Sigmoid colon (tissue), 7 donors: ENCODE measurements around the gene RIMKLB. TPM values are rescaled to one million over a fixed set of nuclear protein-coding genes. Genes with fewer than 3 reads are reported as not detected.

ENCODE experiments used
- DNase-seq: peaks from one replicate; pipeline ENCODE4 v3.0.0-alpha.2; 2019
- H3K27ac ChIP-seq, 4 donors: fragments of 200-600 bp; sonication (generic); one replicate each; pipeline ENCODE4 v1.5.1; 2016 to 2019; ENCODE audit warnings: mild to moderate bottlenecking in 1 of 4
- H3K27me3 ChIP-seq, 3 donors: fragments of 200-600 bp; sonication (generic); one replicate each; pipeline ENCODE4 v1.5.1; 2019; ENCODE audit warnings: mild to moderate bottlenecking in 1 of 3
- H3K36me3 ChIP-seq, 4 donors: fragments of 200-600 bp; sonication (generic); one replicate each; pipeline ENCODE4 v1.5.1; 2016 to 2019
- H3K4me1 ChIP-seq, 4 donors: fragments of 200-600 bp; sonication (generic); one replicate each; pipeline ENCODE4 v1.5.1; 2017 to 2019
- H3K4me3 ChIP-seq, 4 donors: fragments of 200-600 bp; sonication (generic); one replicate each; pipeline ENCODE4 v1.5.1; 2017 to 2019; ENCODE audit warnings: mild to moderate bottlenecking in 2 of 4, moderate library complexity in 1 of 4
- H3K9me3 ChIP-seq, 4 donors: fragments of 200-600 bp in 3 of 4; sonication (generic) in 3 of 4; one replicate each; pipeline versions ENCODE4 v1.5.1 to v1.6.1; 2013 to 2019
- CTCF ChIP-seq, 4 experiments: fragments of 450-650 bp in 3 of 4; fragments of 200-600 bp in 1 of 4; IDR thresholded peaks; one replicate each; pipeline ENCODE4 v1.5.1; 2016 to 2019; ENCODE audit warnings: antibody characterized with exemption in 4 of 4, mild to moderate bottlenecking in 3 of 4, moderate library complexity in 2 of 4
- EP300 ChIP-seq, 4 donors: sonication (generic); formaldehyde crosslinking; IDR thresholded peaks; one replicate each; pipeline ENCODE4 v1.6.1; 2017; ENCODE audit warnings: antibody characterized with exemption in 4 of 4
- POLR2A ChIP-seq, 2 donors: fragments of 450-650 bp; IDR thresholded peaks; one replicate each; pipeline ENCODE4 v1.6.1; 2016; ENCODE audit warnings: antibody characterized with exemption in 2 of 2, mild to moderate bottlenecking in 2 of 2, moderate library complexity in 2 of 2
- POLR2AphosphoS5 ChIP-seq, 4 donors: sonication (generic); formaldehyde crosslinking; IDR thresholded peaks; one replicate each; pipeline ENCODE4 v1.6.1; 2017; ENCODE audit warnings: antibody characterized with exemption in 4 of 4
- WGBS, 2 donors: extraction: QIAGEN DNeasy Blood & Tissue Kit; methylation state at CpG; one replicate each; pipeline ENCODE4 v1.1.7; 2013; 5-methylcytosine and 5-hydroxymethylcytosine counted together
- intact Hi-C: fragments of 100-400 bp; cut with DNase I; formaldehyde crosslinking; loops from one replicate; pipeline ENCODE4 v1.15.1; 2023
- polyA plus RNA-seq, 3 donors: library from polyadenylated mRNA; stranded (reverse); fragments of 200-250 nt; gene quantifications; one replicate each; pipeline ENCODE4 v1.2.3, GENCODE V29; 2013
- total RNA-seq, 4 donors: library from RNA; depleted of rRNA; stranded (reverse); fragments of >200 nt; gene quantifications; one replicate each; pipeline ENCODE4 v1.1.0, GENCODE V29; 2016
- donor health status: healthy with polysubstance abuse.
- donor health status: Bipolar disorder and iron deficiency.
- donor health status: healthy.

The RIMKLB gene
- total and polyA plus RNA-seq, 7 donors, result 0.23 to 60.4 (median 52.3) TPM

GRCh38 chr12:8823565-8824300, 125.9 kb downstream of the RIMKLB start:
- no peak overlapping the region for H3K4me3 ChIP-seq
- no peak for DNase-seq
- no peaks in the 10 kb centered on the region for H3K27me3 ChIP-seq
- TF ChIP-seq POLR2AphosphoS5 (IDR thresholded peaks at IDR 0.05) (no peak), CTCF (IDR thresholded peaks at IDR 0.05) (peak; percentile 51 to 83 (median 62)), EP300 (IDR thresholded peaks at IDR 0.05) (no peak), POLR2A (IDR thresholded peaks at IDR 0.05) (no peak)
- H3K36me3 ChIP-seq, result no peaks in the 10 kb centered on the region
- 41 to 60% methylated on average over 8 of the region's 8 CpGs for WGBS, 2 donors
- H3K9me3 ChIP-seq, result no peaks in the 10 kb centered on the region
- H3K4me1 ChIP-seq, result peaks cover 0 to 12% (median 4%) of the 10 kb centered on the region in 4 donors
- intact Hi-C loops, result loop anchor here (1.0 kb wide), 1 partner anchor 141 kb away; no protein-coding TSS in a partner anchor
- peak overlapping the region in 1 of 4 donors; percentile 4 for H3K27ac ChIP-seq

- WGBS, 2 donors, result 84 to 89% methylated on average over 4 of the region's 4 CpGs
- Histone ChIP-seq H3K9me3 (no peaks in the 10 kb centered on the region), H3K27me3 (no peaks in the 10 kb centered on the region), H3K4me3 (no peak overlapping the region), H3K36me3 (no peaks in the 10 kb centered on the region), H3K4me1 (peaks cover 0 to 12% (median 4%) of the 10 kb centered on the region in 4 donors), H3K27ac (no peak overlapping the region)
- no peak for TF ChIP-seq CTCF (IDR thresholded peaks at IDR 0.05)
- no peak for TF ChIP-seq POLR2AphosphoS5 (IDR thresholded peaks at IDR 0.05)
- TF ChIP-seq EP300 (IDR thresholded peaks at IDR 0.05), result no peak
- no peak for TF ChIP-seq POLR2A (IDR thresholded peaks at IDR 0.05)
- DNase-seq, result no peak
- intact Hi-C loops, result no loop called here
These were observed 129.9 kb downstream of the RIMKLB start for GRCh38 chr12:8827551-8828256.

- H3K36me3 ChIP-seq, result no peaks in the 10 kb centered on the region
- H3K9me3 ChIP-seq, result no peaks in the 10 kb centered on the region
- WGBS, 2 donors, result 73 to 82% methylated on average over 9 of the region's 9 CpGs
- no peak for DNase-seq
- H3K27ac ChIP-seq, result no peak overlapping the region
- TF ChIP-seq CTCF (IDR thresholded peaks at IDR 0.05) (no peak), EP300 (IDR thresholded peaks at IDR 0.05) (no peak), POLR2AphosphoS5 (IDR thresholded peaks at IDR 0.05) (no peak), POLR2A (IDR thresholded peaks at IDR 0.05) (no peak)
- H3K4me1 ChIP-seq, result peaks cover 0 to 10% (median 2%) of the 10 kb centered on the region in 4 donors
- no peak overlapping the region for H3K4me3 ChIP-seq
- intact Hi-C loops, result no loop called here
- H3K27me3 ChIP-seq, result no peaks in the 10 kb centered on the region
These were observed 130.7 kb downstream of the RIMKLB start for GRCh38 chr12:8828257-8829124.

GRCh38 chr12:8829125-8829518, 131.3 kb downstream of the RIMKLB start:
- 72 to 75% methylated on average over 5 of the region's 5 CpGs for WGBS, 2 donors
- Histone ChIP-seq H3K27me3 (no peaks in the 10 kb centered on the region), H3K9me3 (no peaks in the 10 kb centered on the region), H3K27ac (no peak overlapping the region), H3K4me3 (no peak overlapping the region), H3K36me3 (no peaks in the 10 kb centered on the region), H3K4me1 (peaks cover 0 to 3% (median 0%) of the 10 kb centered on the region in 4 donors)
- DNase-seq, result no peak
- TF ChIP-seq POLR2A (IDR thresholded peaks at IDR 0.05) (no peak), EP300 (IDR thresholded peaks at IDR 0.05) (no peak), POLR2AphosphoS5 (IDR thresholded peaks at IDR 0.05) (no peak), CTCF (IDR thresholded peaks at IDR 0.05) (no peak)
- intact Hi-C loops, result no loop called here
